GM18505 (cell line): ENCODE data around the gene KIF6.
A peak's percentile ranks its signal among the peaks of the same experiment; 100 is the strongest.

Experiments used
- ATAC-seq: cut with Tn5 transposase; IDR thresholded peaks from one replicate; pipeline ENCODE4 v1.9.1; 2021; ENCODE audit not compliant: unreplicated experiment
- POLR2A ChIP-seq: IDR thresholded peaks from 4 replicates; pipeline ENCODE4 v1.6.1; 2011; ENCODE audit warnings: borderline replicate concordance; ENCODE audit not compliant: insufficient read depth, insufficient read length; ENCODE audit errors: extremely low read depth

KIF6 gene

DNA sequence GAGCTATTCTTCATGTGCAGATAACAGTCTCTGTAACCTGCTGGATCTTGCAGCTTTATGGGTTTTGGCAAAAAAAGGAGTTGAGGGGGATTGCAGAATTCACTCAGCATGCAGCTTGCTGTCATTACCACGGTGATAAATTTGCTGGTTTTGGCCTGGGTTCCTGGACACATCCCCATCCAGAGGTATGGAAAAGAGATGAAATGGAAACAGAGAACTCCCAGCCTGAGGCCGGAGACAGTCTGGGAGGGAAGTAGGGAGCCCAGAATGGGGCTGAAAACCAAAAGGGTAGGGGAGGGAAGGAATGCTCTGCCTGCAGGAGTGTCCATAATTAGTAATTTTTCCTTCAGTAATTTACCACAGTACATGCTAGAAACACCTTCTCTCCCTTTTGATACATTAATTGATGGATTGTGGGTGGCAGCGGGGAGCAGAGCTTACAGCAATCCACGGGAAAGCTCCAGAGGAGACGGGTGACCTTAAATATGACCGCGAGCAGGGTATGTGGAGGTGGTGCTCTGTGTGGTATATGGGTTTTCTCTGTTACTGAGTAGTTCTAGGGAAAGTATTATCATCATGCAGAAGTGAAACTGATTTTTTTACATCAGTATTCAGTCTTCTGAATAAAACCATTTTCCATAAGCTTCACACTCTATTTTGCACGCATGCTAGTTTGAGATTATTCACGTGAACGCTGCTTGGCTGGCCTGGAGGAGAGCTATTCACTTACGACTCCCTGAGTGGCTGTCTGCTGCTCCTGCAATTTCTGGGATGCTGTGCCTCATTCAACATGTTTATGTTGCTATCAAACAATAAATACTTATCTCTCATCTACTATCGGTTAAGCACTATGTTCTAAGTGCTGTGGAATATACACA, 336.4 kb downstream of the KIF6 start:
- TF ChIP-seq POLR2A, result no peak
- ATAC-seq, result peak; percentile 55

DNA sequence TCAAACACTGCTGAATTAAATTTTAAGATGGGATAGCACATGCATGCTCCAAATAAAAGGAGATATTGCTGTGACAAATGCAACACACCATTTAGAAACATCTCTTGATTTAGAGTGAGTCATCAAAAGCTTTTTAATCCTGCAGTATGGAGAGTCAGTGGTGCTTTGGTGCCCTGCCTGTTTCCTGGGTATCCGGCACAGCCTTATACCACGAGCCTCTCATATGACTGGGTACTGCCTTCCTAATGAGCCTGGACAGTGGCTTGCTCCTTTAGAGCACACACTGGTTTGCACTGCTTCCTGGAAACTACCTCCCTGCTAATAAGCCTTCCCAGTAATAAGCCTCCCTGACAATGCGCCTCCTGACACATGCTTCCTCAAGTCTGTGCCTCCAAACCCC, 337.4 kb downstream of the KIF6 start:
- no peak for ATAC-seq
- no peak for TF ChIP-seq POLR2A

DNA sequence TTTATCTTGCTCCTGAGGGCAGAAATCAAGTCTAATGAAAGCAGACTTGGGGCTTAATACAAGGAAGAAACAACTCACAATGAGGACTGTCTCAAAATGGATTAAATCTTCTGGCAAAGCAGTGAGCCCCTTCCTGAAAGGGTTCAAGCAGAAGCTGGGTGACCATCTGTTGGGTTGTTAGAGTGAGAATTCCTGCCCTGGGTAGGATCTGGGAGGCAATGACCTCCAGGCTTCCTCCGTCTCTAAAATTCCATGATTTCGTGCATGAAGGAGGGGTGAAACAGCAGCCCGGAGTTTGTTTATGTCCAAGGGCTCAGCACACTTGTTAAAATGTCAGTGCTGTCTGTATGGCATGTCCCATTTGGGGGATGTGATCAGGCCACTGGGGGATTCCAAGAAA, 338.7 kb downstream of the KIF6 start:
- ATAC-seq, result no peak
- TF ChIP-seq POLR2A, result no peak

DNA sequence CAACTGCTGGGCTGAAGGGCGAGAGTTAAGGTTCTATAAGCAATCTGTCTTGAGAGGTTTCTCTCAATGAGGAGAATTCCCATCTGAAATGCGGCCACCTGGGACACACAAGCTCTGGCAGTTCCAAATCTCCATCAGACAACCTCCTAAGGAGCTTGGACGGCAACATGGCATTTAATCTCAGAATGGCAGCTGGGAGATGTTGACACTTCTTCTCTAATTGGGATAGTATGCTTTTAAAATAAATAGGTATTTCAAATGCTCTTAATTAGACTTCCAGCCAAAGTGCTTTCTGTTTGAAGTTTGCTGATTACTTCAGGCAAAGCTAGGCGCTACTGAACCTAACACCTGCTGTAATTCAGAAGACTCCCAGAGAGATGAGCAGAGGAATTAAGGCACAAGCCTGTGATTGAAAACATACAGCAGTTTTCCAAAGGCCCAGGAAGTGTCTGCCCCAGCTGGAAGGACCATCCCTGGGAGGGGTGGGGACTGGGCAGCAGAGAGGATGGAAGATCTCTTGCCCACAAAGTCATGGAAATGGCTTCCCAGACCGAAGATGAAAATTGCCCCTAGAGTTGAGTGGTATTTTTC, 343.6 kb downstream of the KIF6 start:
- ATAC-seq, result no peak
- TF ChIP-seq POLR2A, result no peak

DNA sequence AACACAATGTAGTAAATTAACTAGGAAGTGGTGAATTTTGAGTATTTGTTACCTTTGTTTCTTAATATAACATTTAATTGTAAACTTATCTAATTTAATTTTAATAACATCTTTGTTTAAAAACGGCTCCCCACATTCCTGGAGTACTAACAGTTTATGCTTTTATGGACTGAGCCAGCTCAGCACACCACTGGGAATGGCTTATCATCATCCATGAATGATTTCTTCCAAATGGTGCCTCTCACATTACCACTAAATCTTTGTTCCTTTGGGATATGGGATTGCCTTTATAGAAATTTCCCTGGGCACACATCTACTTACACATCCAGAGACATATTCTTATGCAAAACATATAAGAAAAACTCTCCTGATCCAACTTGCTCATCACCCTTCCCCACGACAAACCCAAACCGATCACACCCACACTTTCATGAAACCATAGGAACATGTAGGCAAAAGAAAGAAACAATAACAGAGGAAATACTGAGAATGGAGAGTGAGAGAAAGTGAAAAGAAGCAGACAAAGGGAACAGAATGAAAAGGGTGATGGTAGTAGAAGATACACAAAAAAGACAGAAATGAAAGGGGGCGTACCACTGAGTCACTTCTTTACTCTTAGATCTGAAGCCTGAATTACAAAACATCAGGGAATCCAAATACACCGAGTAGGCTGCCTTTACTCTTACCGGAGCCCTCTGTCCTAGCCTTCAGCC, 344.2 kb downstream of the KIF6 start:
- ATAC-seq, result no peak
- TF ChIP-seq POLR2A, result no peak

DNA sequence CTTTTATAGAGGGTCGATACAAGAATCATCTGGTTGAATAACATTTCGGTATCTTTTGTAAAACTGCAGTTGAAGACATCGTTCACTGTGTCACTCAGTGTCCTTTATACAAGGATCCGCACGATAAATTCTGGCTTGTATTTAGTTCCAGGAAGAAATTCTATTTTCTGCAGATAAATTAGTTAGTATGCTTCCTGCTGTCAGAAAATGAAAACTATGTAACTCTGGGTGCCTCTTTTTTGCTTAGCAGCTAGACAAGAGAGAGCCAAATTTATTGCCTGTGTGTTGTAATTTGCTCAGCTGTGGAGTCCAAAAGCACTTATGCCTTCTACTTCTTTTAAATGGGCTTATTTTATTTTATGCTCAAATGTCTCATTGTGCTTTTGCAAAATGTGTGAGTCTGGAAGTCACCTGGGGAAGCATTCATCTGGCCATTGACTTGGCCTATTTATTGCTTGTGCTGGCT, 346.2 kb downstream of the KIF6 start:
- TF ChIP-seq POLR2A, result no peak
- ATAC-seq, result no peak

DNA sequence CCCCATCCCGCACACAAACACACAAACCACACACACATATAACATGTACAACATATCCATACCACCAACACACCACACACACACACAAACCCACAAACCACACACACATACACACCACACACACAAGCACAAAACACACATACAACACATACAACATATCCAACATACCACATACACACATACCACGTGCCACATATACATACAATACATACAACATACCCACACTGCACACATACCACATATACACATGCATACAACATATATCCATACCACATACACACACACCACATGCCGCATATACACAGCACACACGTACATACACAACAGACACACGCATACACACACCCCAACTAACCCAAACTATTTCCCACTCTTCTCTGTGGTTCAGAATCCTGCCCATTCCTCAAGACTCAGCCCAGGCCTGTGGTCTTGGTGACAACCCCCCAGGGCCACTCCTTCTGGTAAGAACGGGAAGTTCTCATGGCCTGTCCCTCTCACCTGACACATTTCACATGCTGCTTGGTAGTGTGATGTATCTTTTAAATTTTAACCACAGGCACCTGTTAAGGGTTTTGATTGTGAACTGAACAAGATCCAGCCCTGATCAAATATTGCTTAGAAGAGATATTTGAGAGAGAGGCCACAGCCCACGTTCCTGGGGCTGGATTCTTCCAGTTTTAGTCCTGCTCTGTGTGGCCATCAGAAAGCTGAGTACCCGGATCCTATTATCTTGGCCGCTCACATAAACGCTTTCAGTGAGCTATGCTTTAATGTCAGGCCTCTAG, 346.8 kb downstream of the KIF6 start:
- no peak for TF ChIP-seq POLR2A
- no peak for ATAC-seq

DNA sequence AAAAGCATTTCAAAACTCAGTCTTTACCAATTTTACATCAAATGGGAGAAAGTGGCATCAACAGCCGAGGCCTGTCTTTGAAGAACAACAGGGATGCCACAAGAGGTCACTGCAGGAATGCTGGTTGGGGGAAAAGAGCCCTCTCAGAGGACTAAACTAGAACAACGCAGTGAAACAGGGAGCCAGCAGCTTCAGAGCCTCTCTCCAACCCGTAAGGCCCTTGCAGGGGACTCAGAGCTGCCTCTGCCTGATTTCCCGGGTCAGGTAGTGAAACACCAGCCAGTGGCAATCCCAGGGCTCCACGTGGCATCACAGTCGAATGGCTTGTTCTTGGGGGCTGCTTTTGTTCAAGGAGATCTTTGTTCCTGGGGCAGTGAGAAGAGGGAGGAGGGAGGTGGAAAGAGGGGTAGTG, 347.7 kb downstream of the KIF6 start:
- TF ChIP-seq POLR2A, result no peak
- ATAC-seq, result no peak

DNA sequence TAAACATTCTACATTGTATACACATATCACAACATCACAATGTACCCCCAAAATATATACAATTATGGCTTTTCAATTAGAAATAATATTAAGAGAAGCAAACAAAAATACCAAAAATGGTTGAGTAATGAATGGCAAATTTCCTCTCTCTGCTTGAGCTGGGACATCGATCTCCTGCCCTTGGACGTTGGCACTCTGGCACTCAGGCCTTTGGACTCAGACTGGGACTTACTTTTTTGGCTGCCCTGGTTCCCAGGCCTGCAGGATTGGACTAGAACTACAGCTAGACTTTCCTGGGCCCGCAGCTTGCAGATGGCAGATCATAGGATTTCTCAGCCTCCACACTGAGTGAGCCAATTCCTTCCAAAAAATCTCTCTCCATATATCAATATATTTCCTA, 349.8 kb downstream of the KIF6 start:
- TF ChIP-seq POLR2A, result no peak
- ATAC-seq, result no peak

DNA sequence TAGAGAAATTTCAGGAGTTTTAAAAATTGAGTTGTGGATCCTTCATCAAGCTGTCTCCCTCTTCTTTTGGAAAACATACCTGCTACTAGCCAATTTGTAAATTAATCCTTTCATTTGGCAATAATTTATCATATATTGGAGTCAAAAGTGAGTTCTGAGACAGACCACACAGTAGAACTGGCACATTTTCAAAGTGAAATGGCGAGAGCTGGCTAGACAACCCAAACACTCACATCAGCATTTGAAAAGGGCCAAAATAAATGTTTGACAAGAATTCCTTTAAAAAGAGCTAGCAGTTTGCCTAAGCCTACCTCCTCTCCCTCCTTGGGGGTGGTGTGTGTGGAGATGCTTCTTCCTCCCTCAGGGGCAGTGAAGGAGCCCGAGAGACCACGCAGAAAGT, 354.8 kb downstream of the KIF6 start:
- ATAC-seq, result no peak
- TF ChIP-seq POLR2A, result no peak

DNA sequence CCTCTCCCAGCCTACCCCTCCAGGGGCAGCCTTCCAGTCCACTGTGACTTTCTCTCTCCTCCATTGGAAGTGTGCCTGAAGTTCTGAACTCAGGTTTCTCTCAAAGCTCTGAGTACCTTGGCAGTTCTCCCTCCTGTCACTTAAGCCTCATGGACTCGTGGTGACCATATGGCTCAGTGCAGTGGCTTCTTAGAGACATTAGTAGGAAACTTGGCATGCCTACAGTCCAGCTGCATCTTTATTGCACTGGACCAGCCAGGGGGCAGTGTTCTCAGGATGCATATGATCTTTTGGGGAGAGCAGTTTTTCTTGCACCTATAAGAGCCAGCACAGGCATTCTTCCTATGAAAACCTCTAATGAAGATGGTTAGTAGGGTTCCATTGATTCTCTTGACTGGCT, 355.2 kb downstream of the KIF6 start:
- no peak for TF ChIP-seq POLR2A
- ATAC-seq, result no peak

DNA sequence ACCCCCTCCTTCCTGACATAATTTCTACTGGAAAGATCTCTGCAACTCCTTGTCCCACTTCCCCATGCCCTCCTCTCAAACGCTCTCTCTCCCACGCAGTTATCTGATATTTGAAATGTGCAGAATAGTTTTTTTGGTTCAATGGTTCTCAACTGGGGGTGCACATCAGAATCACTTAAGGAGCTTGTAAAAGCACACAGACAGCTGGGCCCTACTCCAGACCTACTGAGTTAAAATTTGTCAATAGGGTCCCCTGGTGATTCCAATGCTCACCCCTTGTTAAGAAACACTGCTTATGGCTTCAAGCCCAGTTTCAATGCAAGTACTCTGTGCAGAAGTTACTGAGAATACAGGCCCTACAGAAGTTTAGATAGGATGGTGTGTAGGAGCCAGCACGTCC, 357.5 kb downstream of the KIF6 start:
- ATAC-seq, result no peak
- no peak for TF ChIP-seq POLR2A

DNA sequence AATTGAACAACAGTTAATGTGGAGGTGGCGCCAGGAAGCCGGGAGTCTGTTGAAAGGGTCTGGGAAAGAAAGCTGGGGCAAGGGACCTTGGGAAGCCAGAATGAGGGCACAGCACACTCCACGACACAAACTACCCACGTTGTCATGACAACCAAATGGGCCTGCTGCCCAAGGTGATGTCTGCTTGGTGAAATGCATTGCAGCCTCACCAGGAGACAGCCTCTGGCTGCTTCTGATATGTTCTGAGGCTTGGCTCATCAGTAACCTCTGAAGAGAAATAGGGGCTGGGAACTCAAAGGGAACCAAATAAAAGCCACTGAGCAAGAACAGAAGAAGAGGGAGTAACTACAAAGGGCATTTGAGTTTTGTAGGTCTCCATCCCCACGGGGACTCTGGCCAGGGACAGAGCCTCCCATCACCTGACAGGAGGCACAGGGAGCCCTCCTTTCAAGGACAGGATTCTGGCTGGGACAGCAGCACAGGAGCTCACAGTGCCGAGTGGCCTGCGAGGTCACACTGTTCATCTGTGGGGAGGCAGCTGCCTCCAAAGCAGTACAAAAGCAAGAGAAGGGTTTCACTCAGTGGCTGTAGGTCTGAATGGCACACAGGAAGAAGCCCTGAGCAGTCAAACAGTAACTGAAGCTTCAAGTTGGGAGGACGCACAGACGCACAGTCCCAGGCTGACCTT, 358.1 kb downstream of the KIF6 start:
- TF ChIP-seq POLR2A, result no peak
- no peak for ATAC-seq

DNA sequence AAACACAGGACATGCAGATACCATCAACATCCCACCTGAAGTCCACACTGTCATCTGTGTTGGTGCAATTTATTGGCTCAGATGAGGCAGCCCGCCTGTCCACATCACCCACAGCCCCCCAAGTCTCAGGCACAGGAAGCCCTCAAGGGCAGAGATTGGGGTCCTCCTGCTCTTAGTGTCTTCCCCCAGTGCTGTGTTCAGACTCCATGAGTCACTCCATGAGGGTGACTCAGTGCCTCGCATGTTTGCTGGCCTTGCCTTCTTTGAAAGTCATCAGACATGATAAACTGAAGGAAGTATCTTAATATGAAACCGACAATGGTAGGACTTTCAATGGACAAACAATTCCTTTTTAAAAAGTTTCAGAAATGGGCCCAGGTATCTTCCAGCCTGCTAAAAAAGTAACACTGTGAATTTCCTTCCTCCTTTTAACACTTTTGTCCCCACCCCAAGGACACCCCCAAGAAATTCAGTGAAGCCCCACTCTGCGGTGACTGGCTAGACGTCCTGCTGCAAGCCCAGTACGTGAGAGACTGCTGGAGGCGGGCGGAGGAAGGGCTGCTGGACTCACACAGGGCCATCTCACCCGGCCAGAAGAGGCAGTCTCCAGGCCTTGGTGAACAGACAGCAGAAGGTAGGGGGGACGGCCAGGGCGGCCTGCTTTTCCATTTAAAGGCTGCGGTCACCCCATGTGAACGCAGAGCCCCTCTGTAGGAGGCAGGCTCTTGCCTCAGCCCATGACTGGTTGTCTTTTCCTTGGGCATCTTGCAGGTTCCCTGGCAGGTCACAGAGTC, 359.7 kb downstream of the KIF6 start:
- ATAC-seq, result no peak
- TF ChIP-seq POLR2A, result no peak
